ENCODE measurements around the gene SPI1. TPM values are rescaled to one million over a fixed set of nuclear protein-coding genes. Genes with fewer than 3 reads are reported as not detected.

SPI1 gene
- total RNA-seq, 1 donor, result not detected

- H3K4me3 ChIP-seq (ENCODE audit: low read depth, low read length), result no peak overlapping the region
- TF ChIP-seq CTCF (IDR thresholded peaks at IDR 0.05; ENCODE audit: insufficient read depth, low read depth, low read length), result no peak
- DNase-seq (ENCODE audit: low read depth), result no peak
Measured at GRCh38 chr11:47353978-47354774, 24.2 kb downstream of the SPI1 start.

GRCh38 chr11:47352556-47352955 is 25.8 kb downstream of the SPI1 start, which contains the start of gene MYBPC3:
Gene MYBPC3 (minus strand): TSS chr11:47352702. CDS start chr11:47352647, 55 bp downstream.
- TF ChIP-seq CTCF (IDR thresholded peaks at IDR 0.05; ENCODE audit: insufficient read depth, low read depth, low read length), result no peak
- H3K4me3 ChIP-seq (ENCODE audit: low read depth, low read length), result no peak within 1 kb of the TSS
- DNase-seq (ENCODE audit: low read depth), result no peak

GRCh38 chr11:47351156-47352126 is 26.9 kb downstream of the SPI1 start:
- H3K4me3 ChIP-seq (ENCODE audit: low read depth, low read length), result no peak overlapping the region
- TF ChIP-seq CTCF (IDR thresholded peaks at IDR 0.05; ENCODE audit: insufficient read depth, low read depth, low read length), result no peak
- no peak for DNase-seq (ENCODE audit: low read depth)

GRCh38 chr11:47350315-47350714 is 28.0 kb downstream of the SPI1 start:
- DNase-seq (ENCODE audit: low read depth), result no peak

GRCh38 chr11:47349521-47350095 is 28.7 kb downstream of the SPI1 start:
- no peak for TF ChIP-seq CTCF (IDR thresholded peaks at IDR 0.05; ENCODE audit: insufficient read depth, low read depth, low read length)
- H3K4me3 ChIP-seq (ENCODE audit: low read depth, low read length), result no peak overlapping the region
- no peak for DNase-seq (ENCODE audit: low read depth)

More at GRCh38 chr11:47350315-47350714, 28.0 kb downstream of the SPI1 start:
- H3K4me3 ChIP-seq (ENCODE audit: low read depth, low read length), result no peak overlapping the region
- no peak for TF ChIP-seq CTCF (IDR thresholded peaks at IDR 0.05; ENCODE audit: insufficient read depth, low read depth, low read length)

- peak; percentile 42 for DNase-seq (ENCODE audit: low read depth)
- no peak overlapping the region for H3K4me3 ChIP-seq (ENCODE audit: low read depth, low read length)
- TF ChIP-seq CTCF (IDR thresholded peaks at IDR 0.05; ENCODE audit: insufficient read depth, low read depth, low read length), result peak; percentile 26
Measured at GRCh38 chr11:47348859-47349258, 29.5 kb downstream of the SPI1 start.
